8988T (cell line): ENCODE measurements around the gene SLC8A1.

ENCODE experiments used
- DNase-seq: peaks from one replicate; pipeline ENCODE4 v3.0.0; 2011

SLC8A1 gene

GRCh38 chr2:40178971-40179370, 272.9 kb downstream of the SLC8A1 start:
- DNase-seq = no peak

DNA sequence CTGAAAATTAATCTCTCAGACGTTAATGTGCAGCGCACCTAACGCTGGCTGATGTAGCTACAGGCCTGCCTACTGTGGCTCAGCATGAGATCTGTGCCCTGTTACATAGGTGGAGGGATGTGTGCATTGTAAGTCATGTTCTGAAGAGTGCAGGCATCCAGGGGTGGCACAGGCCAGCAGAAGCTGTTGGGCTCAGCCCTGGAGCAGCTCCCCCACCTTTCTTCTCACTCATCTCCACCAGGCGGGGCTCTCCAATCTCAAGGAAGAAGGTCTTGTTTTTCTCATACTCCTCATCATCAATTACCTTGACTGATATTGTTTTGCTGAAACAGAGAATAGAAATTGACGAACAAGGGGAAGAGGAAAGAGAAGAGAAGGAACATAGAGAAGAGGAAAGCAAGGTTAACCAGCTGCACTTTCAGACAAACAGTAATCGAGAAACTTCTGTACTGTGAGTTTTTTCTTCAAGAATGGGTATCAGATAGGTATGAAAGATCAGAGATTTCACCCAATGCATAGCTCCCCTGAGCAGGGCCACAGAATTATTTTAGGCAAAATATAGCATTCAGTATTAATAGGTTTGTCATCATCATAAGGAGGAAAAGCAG, 273.6 kb downstream of the SLC8A1 start:
- no peak for DNase-seq

DNA sequence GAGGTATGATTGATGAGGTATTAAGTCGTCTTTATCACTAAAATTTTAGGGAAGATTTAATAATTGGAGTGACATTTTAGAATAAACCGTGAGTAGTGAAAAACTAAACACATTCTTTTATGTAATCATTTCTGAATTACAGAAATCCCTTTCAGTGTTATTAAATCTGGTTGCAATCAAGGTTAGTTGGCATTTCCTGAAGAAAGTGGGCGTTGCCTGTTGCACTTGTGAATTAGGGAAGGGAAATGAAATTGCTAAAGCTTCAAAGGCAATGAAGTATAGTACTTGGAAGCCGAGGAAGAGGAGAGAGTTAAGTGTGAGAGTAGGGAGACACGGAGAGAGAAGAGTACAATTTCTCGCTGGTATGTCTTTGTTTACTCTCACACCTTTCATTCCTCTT, 274.5 kb downstream of the SLC8A1 start:
- DNase-seq = no peak

DNA sequence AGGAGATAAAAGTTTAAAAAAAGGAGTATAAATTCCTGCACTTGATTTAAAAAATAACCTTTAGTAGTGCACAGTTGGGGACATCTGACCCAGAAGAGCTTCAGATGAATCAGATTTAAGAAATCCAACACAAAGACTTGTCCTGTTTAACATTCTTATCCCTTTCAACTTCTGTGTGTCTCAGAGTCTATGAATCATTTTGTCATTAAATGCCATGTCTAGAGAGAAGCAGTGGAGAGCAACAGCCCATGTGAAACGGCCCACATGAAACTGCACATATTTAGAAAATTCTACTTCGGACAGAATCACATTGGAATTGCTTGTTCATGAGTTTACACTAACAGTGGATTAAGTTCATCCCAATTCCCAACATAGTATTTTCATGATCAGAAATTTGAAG, 278.6 kb downstream of the SLC8A1 start:
- DNase-seq = no peak

- no peak for DNase-seq
Measured at GRCh38 chr2:40169856-40170255, 282.0 kb downstream of the SLC8A1 start.

- no peak for DNase-seq
Measured at GRCh38 chr2:40169430-40169829, 282.5 kb downstream of the SLC8A1 start.

GRCh38 chr2:40168546-40168945, 283.3 kb downstream of the SLC8A1 start:
- no peak for DNase-seq

GRCh38 chr2:40168032-40168431, 283.9 kb downstream of the SLC8A1 start:
- no peak for DNase-seq

GRCh38 chr2:40166006-40166405, 285.9 kb downstream of the SLC8A1 start:
- no peak for DNase-seq

GRCh38 chr2:40165509-40165844, 286.4 kb downstream of the SLC8A1 start:
- no peak for DNase-seq

GRCh38 chr2:40164736-40165508, 287.0 kb downstream of the SLC8A1 start:
- DNase-seq = no peak

- DNase-seq = no peak
Measured at GRCh38 chr2:40161986-40162385, 289.9 kb downstream of the SLC8A1 start.

DNA sequence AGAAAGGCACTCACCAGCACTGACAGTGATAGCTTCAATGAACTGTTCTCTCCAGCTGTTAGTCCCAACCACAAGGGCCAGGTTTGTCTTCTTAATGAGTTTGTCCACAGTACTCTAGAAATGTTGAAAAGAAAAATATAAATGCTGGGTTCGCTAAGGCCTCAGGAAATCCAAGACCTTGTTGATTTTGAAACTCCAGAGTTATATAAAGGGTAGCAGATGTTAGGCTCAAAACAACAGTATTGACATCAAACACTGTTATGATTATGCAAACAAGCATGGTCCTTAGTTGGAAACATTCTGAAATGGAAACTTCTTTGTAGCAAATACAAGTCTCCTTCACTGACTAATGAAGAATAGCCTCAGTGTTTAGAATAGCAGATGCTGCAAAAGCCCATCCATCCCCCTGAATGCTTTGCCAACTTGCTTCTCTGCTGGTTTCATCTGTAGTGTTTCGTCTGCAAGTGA, 291.1 kb downstream of the SLC8A1 start:
- no peak for DNase-seq

GRCh38 chr2:40159333-40159732, 292.6 kb downstream of the SLC8A1 start:
- no peak for DNase-seq

DNA sequence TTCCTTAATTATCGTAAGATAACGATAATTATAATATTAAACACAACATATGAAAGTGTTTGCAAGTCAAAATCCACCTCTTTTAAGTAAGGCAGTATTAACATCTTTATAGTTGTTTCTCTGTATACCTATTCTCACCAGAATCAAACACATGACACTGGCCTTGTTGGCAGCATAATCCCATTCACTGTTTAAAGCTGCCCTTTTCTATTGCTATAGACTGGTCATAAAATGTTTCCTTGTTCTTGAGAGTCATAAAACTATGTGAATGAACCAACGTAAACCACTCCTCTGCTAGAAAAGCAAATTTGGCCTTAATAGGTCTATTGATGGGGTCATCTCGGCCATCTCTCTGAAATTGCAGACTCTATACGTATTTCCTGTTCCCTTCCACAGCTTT, 293.1 kb downstream of the SLC8A1 start:
- DNase-seq = no peak

- no peak for DNase-seq
Measured at GRCh38 chr2:40155728-40156127, 296.2 kb downstream of the SLC8A1 start.

- DNase-seq = no peak
Measured at GRCh38 chr2:40150266-40150665, 301.6 kb downstream of the SLC8A1 start.

- DNase-seq = no peak
Measured at GRCh38 chr2:40148334-40148733, 303.6 kb downstream of the SLC8A1 start.

- no peak for DNase-seq
Measured at GRCh38 chr2:40147360-40147759, 304.5 kb downstream of the SLC8A1 start.

DNA sequence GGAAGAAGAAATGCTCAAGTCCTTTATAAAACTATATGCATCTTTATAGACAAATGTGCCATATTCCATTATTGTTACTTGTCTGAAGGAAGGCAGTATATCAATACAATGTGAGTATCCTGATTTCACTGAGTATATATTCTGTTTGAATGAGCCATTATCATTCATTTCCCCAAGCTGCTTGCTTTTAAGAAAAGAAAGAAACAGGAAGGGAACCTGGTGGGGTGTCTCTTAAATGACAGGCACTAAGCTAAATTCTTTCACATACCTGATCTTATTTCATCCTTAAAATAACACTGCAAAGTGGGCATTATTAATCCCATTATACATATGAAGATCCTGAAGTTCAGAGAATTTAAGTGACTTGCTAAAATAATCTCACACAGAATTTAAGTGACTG, 307.9 kb downstream of the SLC8A1 start:
- DNase-seq = no peak

- no peak for DNase-seq
Measured at GRCh38 chr2:40138314-40138713, 313.6 kb downstream of the SLC8A1 start.

GRCh38 chr2:40131081-40131704, 320.7 kb downstream of the SLC8A1 start:
- no peak for DNase-seq

DNA sequence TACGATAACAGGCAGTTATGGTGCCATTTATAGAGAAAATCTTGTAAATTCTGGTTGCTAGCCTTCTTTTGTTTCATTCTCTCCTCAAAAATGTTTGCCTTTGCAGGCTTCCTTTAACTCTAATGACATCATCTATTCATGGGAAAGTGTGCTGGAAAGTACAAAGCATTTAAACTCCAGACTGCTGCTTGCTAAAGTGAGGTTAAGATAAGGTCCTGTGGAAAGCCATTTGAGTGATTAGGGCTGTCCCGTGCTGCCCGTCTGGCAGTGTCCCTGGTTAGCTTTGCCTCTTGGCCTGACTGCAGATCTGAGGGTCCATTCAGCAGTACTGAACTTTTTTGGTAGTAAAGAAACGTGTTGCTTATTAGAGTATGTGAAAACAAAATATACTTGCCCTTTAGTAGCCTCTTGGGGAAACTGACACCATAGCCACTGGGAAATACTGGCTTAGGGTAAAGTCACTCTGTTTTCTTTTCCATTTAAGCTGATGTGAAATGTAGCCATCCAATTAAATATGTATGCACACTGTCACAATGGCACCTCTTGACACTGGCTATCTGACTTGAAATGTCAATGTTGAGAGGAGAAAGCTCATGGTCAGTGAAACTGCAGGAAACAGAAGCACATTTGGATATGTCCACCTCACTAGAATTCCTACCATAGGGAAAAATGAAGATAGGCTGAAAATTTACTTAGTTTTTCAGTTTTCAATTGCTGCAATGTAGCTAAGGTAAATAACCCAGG, 321.5 kb downstream of the SLC8A1 start:
- no peak for DNase-seq

DNA sequence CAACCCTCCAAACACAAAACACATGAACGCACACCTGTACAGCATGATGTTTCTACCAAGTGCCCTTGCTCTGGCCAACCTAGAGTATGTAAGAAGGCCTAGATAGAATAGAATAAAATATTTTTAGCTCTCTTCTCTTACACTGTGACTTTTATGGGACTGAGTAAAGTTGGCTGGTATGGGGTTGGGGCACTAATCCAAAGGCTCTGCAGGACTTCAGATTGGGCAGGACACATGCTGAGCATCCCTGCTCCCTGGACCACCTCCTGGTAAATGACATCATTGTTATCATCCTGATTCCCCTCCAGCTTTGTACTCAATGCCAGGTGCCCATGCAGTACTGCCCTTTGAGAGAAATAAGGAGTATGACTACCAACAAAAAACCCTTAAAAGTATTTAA, 322.2 kb downstream of the SLC8A1 start:
- no peak for DNase-seq
